Measurements from ENCODE around the gene RTP2.

RTP2 gene

DNA sequence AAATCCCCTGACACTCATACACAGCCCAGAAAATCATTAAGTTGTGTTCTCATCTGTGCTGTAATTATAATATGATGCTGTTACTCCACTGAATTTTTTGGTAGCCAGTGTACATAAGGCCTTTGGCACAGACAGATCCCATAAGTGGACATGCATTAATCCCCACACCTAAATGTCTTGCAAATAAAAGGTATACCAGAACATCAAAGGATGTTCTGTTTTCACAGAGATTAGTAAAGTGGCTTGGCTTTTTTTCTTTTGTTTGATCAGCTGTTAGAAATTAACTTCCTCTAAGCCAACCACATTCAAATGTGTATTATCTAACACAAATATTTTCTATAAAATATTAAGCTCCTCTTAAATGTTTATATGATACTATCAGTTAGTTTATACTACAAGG is 34.8 kb downstream of the RTP2 start:
- no peak for DNase-seq (ENCODE audit: low read depth)

DNA sequence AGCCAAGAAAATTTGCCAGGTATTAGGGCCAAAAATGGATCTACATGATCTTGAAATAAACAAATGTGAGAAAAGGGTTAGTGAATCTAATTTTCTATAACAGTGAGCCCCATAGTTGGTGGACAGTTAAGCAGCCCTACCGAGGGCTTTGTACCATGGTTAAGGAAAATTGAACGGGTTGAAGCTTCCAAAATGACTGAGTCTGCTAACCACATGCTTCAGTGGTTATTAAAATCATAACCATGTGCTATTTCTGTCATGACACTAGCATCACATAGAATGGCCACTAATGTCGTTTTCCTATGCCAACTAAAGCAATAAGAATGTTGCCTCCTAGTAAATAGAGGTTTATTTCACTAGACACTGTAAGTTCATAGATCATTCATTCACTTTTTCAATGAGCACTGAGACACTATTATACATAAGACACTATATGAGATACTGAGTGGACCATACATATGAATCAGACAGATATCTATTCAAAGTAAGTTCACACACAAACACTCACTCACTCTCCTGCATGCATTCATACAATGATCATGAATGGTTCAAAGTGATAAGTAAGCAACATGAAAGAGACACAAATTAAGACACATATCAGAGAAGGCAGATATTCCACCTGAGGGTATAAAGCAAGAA is 36.5 kb downstream of the RTP2 start:
- DNase-seq (ENCODE audit: low read depth), result no peak

DNA sequence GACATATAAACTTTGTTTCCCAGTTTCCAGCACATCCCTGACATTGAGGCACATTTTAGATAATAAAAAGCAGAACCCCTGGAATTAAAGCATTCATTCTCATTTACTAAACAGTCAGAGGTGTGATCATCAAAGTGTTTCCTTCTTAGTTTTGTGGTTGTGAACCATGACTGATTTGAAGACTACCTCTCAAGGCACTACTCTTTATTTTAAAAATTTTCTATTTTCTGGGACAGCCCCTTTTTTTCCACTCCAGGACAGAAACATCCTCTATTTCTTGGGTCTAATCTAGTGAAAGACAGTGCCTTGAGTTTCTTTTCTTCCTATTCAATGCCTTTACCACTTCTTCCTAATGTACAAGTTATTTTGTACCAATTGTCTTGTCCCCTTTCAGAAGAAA is 37.3 kb downstream of the RTP2 start:
- DNase-seq (ENCODE audit: low read depth), result no peak

DNA sequence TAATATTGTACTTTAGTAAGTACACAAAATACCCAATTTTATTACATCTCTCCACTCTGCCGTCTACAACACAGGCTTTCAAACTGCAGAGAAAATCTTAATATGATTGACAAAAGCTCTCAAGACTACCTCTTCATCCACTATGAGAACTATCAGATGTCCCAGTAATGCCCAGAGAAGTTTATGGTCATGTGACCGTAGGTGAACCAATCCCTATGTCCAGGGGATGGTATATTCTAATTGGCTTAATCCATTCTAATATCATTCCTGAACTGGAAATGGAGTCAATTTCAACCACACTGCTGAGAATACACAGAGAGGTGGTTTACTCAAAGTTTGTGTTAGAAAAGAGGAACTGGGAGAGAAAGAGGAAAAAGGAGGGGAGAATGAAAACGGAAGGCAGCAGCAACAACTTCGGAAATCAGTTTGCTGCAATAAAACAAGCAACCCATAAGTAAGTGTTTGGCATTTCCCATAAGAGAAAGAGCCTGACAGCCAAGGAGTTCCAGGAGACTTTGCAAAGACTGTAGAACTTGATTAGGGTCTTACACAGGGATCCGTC is 39.4 kb downstream of the RTP2 start:
- no peak for DNase-seq (ENCODE audit: low read depth)

DNA sequence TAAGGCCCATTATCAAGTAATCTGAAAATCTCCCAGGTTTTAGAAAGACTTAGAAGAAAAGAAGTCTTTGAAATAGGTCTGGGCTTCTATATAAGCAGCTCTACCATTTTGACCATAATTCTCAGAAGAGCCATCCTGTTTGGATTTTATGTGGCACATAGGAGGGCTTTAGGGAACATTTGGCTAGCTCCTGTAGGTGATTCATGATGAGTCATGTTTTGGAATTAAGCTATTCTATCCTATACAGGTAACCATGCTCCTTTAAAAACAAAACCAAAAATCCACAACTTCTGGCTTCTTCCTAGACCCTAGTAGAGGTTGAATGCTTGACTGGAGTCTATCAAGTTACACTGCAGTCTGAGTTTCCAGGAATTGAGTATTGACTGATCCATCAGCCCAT is 41.1 kb downstream of the RTP2 start:
- no peak for DNase-seq (ENCODE audit: low read depth)

DNA sequence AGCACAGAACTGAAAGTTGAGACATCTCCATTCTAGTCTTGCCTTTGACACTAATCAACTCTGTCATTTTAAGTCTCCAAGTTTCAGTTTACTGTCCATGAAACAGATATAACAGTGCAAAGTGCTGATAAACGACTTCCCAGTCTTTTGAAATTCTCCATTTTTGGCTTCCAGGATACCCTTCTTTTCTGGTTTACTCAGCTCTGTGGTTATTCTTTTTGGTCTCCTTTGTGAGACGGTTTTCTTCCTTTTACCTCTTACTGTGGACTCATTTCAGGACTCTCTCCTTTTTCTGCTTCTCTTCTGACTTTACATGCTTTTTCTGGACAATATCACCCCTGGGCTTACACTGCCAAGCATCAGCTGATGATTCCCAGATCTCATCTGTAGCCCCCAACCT is 51.1 kb downstream of the RTP2 start:
- no peak for DNase-seq (ENCODE audit: low read depth)

Measured in stimulated activated CD4-positive, alpha-beta T cell treated with anti-CD3 and anti-CD28 coated beads, Interleukin-2, amount 100 ng/mL, for 4 hours (primary cell).